ENCODE measurements around the gene ACSBG1. TPM values are rescaled to one million over a fixed set of nuclear protein-coding genes. Genes with fewer than 3 reads are reported as not detected.

ACSBG1 gene
- total RNA-seq, 2 donors from 2014 or later = 7.4 TPM; not detected in 1

GRCh38 chr15:78244893-78245292 lies 10.5 kb upstream of the ACSBG1 start:
- Histone ChIP-seq H3K4me3 (no peak overlapping the region), H3K9me3 (no peaks in the 10 kb centered on the region), H3K36me3 (no peaks in the 10 kb centered on the region), H3K27ac (no peak overlapping the region), H3K27me3 (replicated peaks; ENCODE audit: insufficient read depth) (no peaks in the 10 kb centered on the region), H3K4me1 (replicated peaks) (no peaks in the 10 kb centered on the region)
- no peak for DNase-seq (ENCODE audit: low spot score)
- 69% methylated on average over 7 of the region's 7 CpGs for WGBS
- intact Hi-C loops (cut with DNase I) = loop anchor here (5.0 to 10.0 kb wide), 3 partner anchors 68 to 280 kb away; partner anchors contain the start of gene CIB2
- no peak for TF ChIP-seq CTCF (IDR thresholded peaks at IDR 0.05)
- TF ChIP-seq POLR2AphosphoS5 (IDR thresholded peaks at IDR 0.05) = no peak
- TF ChIP-seq POLR2A (IDR thresholded peaks at IDR 0.05) = no peak

GRCh38 chr15:78244101-78244500 lies 9.7 kb upstream of the ACSBG1 start:
- intact Hi-C loops (cut with DNase I) = loop anchor here (5.0 to 10.0 kb wide), 3 partner anchors 67 to 279 kb away; partner anchors contain the start of gene CIB2
- Histone ChIP-seq H3K4me1 (replicated peaks) (no peaks in the 10 kb centered on the region), H3K4me3 (no peak overlapping the region), H3K36me3 (no peaks in the 10 kb centered on the region), H3K9me3 (no peaks in the 10 kb centered on the region), H3K27ac (no peak overlapping the region), H3K27me3 (replicated peaks; ENCODE audit: insufficient read depth) (no peaks in the 10 kb centered on the region)
- 80% methylated on average over 6 of the region's 6 CpGs for WGBS
- no peak for DNase-seq (ENCODE audit: low spot score)
- no peak for TF ChIP-seq POLR2AphosphoS5 (IDR thresholded peaks at IDR 0.05)
- no peak for TF ChIP-seq CTCF (IDR thresholded peaks at IDR 0.05)
- TF ChIP-seq POLR2A (IDR thresholded peaks at IDR 0.05) = no peak

- 17% methylated on average over 6 of the region's 6 CpGs for WGBS
- Histone ChIP-seq H3K9me3 (no peaks in the 10 kb centered on the region), H3K27me3 (replicated peaks; ENCODE audit: insufficient read depth) (no peaks in the 10 kb centered on the region), H3K36me3 (no peaks in the 10 kb centered on the region), H3K4me3 (no peak overlapping the region), H3K27ac (no peak overlapping the region), H3K4me1 (replicated peaks) (no peaks in the 10 kb centered on the region)
- peak; percentile 28 for DNase-seq (ENCODE audit: low spot score)
- TF ChIP-seq POLR2AphosphoS5 (IDR thresholded peaks at IDR 0.05) (no peak), CTCF (IDR thresholded peaks at IDR 0.05) (no peak), POLR2A (IDR thresholded peaks at IDR 0.05) (no peak)
- intact Hi-C loops (cut with DNase I) = loop anchor here (5.0 to 10.0 kb wide), 3 partner anchors 66 to 279 kb away; partner anchors contain the start of gene CIB2
Observed at GRCh38 chr15:78243491-78243941, 9.2 kb upstream of the ACSBG1 start.

- no peaks in the 10 kb centered on the region for H3K27me3 ChIP-seq (replicated peaks; ENCODE audit: insufficient read depth)
- no peaks in the 10 kb centered on the region for H3K4me1 ChIP-seq (replicated peaks)
- no peaks in the 10 kb centered on the region for H3K9me3 ChIP-seq
- H3K27ac ChIP-seq = no peak overlapping the region
- 87% methylated on average over 6 of the region's 6 CpGs for WGBS
- no peak for TF ChIP-seq POLR2A (IDR thresholded peaks at IDR 0.05)
- H3K4me3 ChIP-seq = no peak overlapping the region
- intact Hi-C loops (cut with DNase I) = loop anchor here (5.0 to 10.0 kb wide), 3 partner anchors 66 to 278 kb away; partner anchors contain the start of gene CIB2
- no peak for DNase-seq (ENCODE audit: low spot score)
- no peaks in the 10 kb centered on the region for H3K36me3 ChIP-seq
Observed at GRCh38 chr15:78243058-78243457, 8.7 kb upstream of the ACSBG1 start.

- TF ChIP-seq CTCF (IDR thresholded peaks at IDR 0.05) (peak in 1 of 4 experiments; percentile 17), POLR2A (IDR thresholded peaks at IDR 0.05) (no peak), POLR2AphosphoS5 (IDR thresholded peaks at IDR 0.05) (no peak)
- Histone ChIP-seq H3K36me3 (no peaks in the 10 kb centered on the region), H3K4me1 (replicated peaks) (no peaks in the 10 kb centered on the region), H3K9me3 (no peaks in the 10 kb centered on the region), H3K27me3 (replicated peaks; ENCODE audit: insufficient read depth) (no peaks in the 10 kb centered on the region), H3K27ac (no peak overlapping the region), H3K4me3 (no peak overlapping the region)
- no peak for DNase-seq (ENCODE audit: low spot score)
- intact Hi-C loops (cut with DNase I) = loop anchor here (5.0 to 10.0 kb wide), 3 partner anchors 65 to 277 kb away; partner anchors contain the start of gene CIB2
- 72% methylated on average over 5 of the region's 5 CpGs for WGBS
Observed at GRCh38 chr15:78242128-78242527, 7.8 kb upstream of the ACSBG1 start.

Measured in prostate gland (tissue), 2 donors.